ENCODE data around the gene CYB561A3.

- TF ChIP-seq, protein P1, sequence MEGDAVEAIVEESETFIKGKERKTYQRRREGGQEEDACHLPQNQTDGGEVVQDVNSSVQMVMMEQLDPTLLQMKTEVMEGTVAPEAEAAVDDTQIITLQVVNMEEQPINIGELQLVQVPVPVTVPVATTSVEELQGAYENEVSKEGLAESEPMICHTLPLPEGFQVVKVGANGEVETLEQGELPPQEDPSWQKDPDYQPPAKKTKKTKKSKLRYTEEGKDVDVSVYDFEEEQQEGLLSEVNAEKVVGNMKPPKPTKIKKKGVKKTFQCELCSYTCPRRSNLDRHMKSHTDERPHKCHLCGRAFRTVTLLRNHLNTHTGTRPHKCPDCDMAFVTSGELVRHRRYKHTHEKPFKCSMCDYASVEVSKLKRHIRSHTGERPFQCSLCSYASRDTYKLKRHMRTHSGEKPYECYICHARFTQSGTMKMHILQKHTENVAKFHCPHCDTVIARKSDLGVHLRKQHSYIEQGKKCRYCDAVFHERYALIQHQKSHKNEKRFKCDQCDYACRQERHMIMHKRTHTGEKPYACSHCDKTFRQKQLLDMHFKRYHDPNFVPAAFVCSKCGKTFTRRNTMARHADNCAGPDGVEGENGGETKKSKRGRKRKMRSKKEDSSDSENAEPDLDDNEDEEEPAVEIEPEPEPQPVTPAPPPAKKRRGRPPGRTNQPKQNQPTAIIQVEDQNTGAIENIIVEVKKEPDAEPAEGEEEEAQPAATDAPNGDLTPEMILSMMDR (conservative IDR thresholded peaks at IDR 0.05; ENCODE audit: low read length), result no peak
- no peak for TF ChIP-seq EZH2phosphoT487 (IDR thresholded peaks at IDR 0.05; ENCODE audit: borderline replicate concordance, low read depth, low read length)
Measured at GRCh38 chr11:61335355-61335710, 26.3 kb downstream of the CYB561A3 start.

Measured in OCI-LY7 (cell line).